GM23248 (cell line): ENCODE data around the gene RNF130. TPM values are rescaled to one million over a fixed set of nuclear protein-coding genes. Genes with fewer than 3 reads are reported as not detected.

ENCODE experiments used
- DNase-seq: peaks from one replicate; pipeline ENCODE4 v3.0.0-alpha.2; 2015
- H2AFZ ChIP-seq: fragments of 200-600 bp; sonication (generic); 2 replicates; pipeline ENCODE4 v1.6.1; 2016; ENCODE audit warnings: antibody characterized with exemption
- H3F3A ChIP-seq: fragments of 200-600 bp; sonication (generic); 2 replicates; pipeline ENCODE4 v1.6.1; 2016; ENCODE audit warnings: mild to moderate bottlenecking, antibody characterized with exemption, mixed run types; ENCODE audit not compliant: insufficient read depth
- H3K27ac ChIP-seq: fragments of 200-600 bp; sonication (generic); 2 replicates; pipeline ENCODE4 v1.5.1; 2016; ENCODE audit warnings: mild to moderate bottlenecking
- H3K27me3 ChIP-seq: fragments of 200-600 bp; sonication (generic); replicated peaks from 2 replicates; pipeline ENCODE4 v1.6.1; 2016; ENCODE audit warnings: mild to moderate bottlenecking; ENCODE audit not compliant: insufficient read depth
- H3K36me3 ChIP-seq: fragments of 200-600 bp; sonication (generic); 2 replicates; pipeline ENCODE4 v1.6.1; 2016; ENCODE audit warnings: low read depth, mild to moderate bottlenecking
- H3K4me1 ChIP-seq: fragments of 200-600 bp; sonication (generic); 2 replicates; pipeline ENCODE4 v1.6.1; 2016; ENCODE audit warnings: mild to moderate bottlenecking; ENCODE audit not compliant: insufficient read depth
- H3K4me2 ChIP-seq: fragments of 200-600 bp; sonication (generic); one replicate; pipeline ENCODE4 v1.6.1; 2016; ENCODE audit warnings: mild to moderate bottlenecking; ENCODE audit not compliant: unreplicated experiment
- H3K4me3 ChIP-seq: fragments of 200-600 bp; sonication (generic); 2 replicates; pipeline ENCODE4 v1.5.1; 2016; ENCODE audit warnings: mild to moderate bottlenecking
- H3K79me2 ChIP-seq: fragments of 200-600 bp; sonication (generic); 2 replicates; pipeline ENCODE4 v1.6.1; 2016; ENCODE audit warnings: mild to moderate bottlenecking; ENCODE audit not compliant: insufficient read depth
- H3K9ac ChIP-seq: fragments of 200-600 bp; sonication (generic); 2 replicates; pipeline ENCODE4 v1.6.1; 2016; ENCODE audit warnings: mild to moderate bottlenecking
- H3K9me2 ChIP-seq: fragments of 200-600 bp; sonication (generic); 2 replicates; pipeline ENCODE4 v1.6.1; 2016; ENCODE audit warnings: mixed run types, mild to moderate bottlenecking, moderate library complexity; ENCODE audit not compliant: insufficient read depth
- H3K9me3 ChIP-seq: fragments of 200-600 bp; sonication (generic); one replicate; pipeline ENCODE4 v1.6.1; 2017; ENCODE audit warnings: low read depth
- H4K20me1 ChIP-seq: fragments of 200-600 bp; sonication (generic); 2 replicates; pipeline ENCODE4 v1.6.0; 2016; ENCODE audit not compliant: insufficient read depth
- EZH2 ChIP-seq: fragments of 200-600 bp; sonication (generic); IDR thresholded peaks from 2 replicates; pipeline ENCODE4 v1.6.1; 2018; ENCODE audit warnings: antibody characterized with exemption, mild to moderate bottlenecking; ENCODE audit not compliant: insufficient read depth, poor library complexity, severe bottlenecking
- EZH2phosphoT487 ChIP-seq: fragments of 200-600 bp; sonication (generic); IDR thresholded peaks from 2 replicates; pipeline ENCODE4 v1.6.1; 2018; ENCODE audit warnings: antibody characterized with exemption, moderate library complexity, mild to moderate bottlenecking, low read depth; ENCODE audit not compliant: insufficient read depth
- WGBS, 2 experiments: methylation state at CpG; one replicate each; pipeline ENCODE4 v1.1.6; 2015 to 2017; ENCODE audit warnings: low lambda C conversion rate in 2 of 2, low coverage in 1 of 2; ENCODE audit errors: missing lambda C conversion rate in 2 of 2; 5-methylcytosine and 5-hydroxymethylcytosine counted together
- in situ Hi-C: fragments of 300-500 bp; cut with MboI; formaldehyde crosslinking; loops from 2 replicates; pipeline ENCODE4 v1.15.0; 2020
- polyA plus RNA-seq: library from polyadenylated mRNA; unstranded; fragments of >200 nt; fragmentation: Nextera tagmentation; extraction: Ambion mirVana; gene quantifications from 2 replicates; pipeline ENCODE4 v1.2.1, GENCODE V29; 2016
- total RNA-seq: library from RNA; depleted of rRNA; stranded (reverse); fragments of >200 nt; shearing (Covaris generic); gene quantifications from 2 replicates; pipeline ENCODE4 v1.2.3, GENCODE V29; 2014

The RNF130 gene
- total and polyA plus RNA-seq, 2 experiments from 2014 or later = 27.3 to 49.8 TPM

- 37 to 46% methylated on average over 10 of the region's 10 CpGs for WGBS, 2 experiments
- no peak overlapping the region for H3K4me2 ChIP-seq
- TF ChIP-seq EZH2 (no peak), EZH2phosphoT487 (no peak)
- no peak overlapping the region for H3K4me3 ChIP-seq
- H3K9me3 ChIP-seq = no peaks in the 10 kb centered on the region
- no peak overlapping the region for H3K9ac ChIP-seq
- no peaks in the 10 kb centered on the region for H3F3A ChIP-seq
- no peaks in the 10 kb centered on the region for H3K27me3 ChIP-seq
- in situ Hi-C loops = no loop called here
- no peaks in the 10 kb centered on the region for H3K36me3 ChIP-seq
- H3K4me1 ChIP-seq = no peaks in the 10 kb centered on the region
- no peaks in the 10 kb centered on the region for H4K20me1 ChIP-seq
- no peak for DNase-seq
- H3K9me2 ChIP-seq = no peaks in the 10 kb centered on the region
- H3K27ac ChIP-seq = no peak overlapping the region
- no peak overlapping the region for H2AFZ ChIP-seq
- H3K79me2 ChIP-seq = no peaks in the 10 kb centered on the region
Measured at GRCh38 chr5:180083529-180084060, 12.0 kb upstream of the RNF130 start.

DNA sequence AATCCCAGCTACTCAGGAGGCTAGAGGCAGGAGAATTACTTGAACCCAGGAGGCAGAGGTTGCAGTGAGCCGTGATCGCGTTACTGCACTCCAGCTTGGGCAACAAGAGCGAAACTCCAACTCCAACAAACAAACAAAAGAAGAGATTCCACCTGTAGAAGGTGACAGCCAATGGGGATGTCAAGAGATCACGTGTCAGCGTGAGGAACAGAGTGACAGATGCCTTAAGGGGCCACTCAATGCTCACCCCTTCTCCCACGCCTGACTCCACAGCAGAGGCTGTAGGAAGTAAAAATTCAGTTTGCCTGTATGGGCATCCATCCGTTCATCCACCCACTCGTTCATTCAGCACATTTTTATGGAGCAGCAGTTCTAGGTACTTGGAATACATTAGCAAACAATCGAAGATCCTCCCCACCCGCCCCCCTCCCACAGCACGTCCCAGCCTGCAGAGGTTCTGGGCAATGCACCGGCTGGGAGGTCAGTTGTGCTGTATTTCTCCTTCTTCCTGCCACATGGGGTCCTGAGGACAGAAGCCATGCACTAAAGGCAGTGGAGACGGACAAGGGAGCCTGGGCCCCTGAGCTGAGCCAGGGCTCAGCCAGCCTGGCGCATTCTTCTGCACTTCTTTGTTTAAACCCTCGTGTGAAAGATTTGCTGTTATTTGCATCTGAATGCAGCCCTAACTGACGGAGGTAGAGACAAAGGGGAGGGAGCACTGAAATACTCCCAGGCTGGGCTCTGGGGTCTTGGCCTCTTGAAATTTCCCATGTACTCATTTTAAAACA is 11.3 kb upstream of the RNF130 start:
- H3K27ac ChIP-seq = no peak overlapping the region
- H3K79me2 ChIP-seq = no peaks in the 10 kb centered on the region
- H3K4me1 ChIP-seq = no peaks in the 10 kb centered on the region
- H3K4me3 ChIP-seq = no peak overlapping the region
- no peaks in the 10 kb centered on the region; the same call in 1 of the 2 replicates for H3K27me3 ChIP-seq
- no peaks in the 10 kb centered on the region for H3K9me2 ChIP-seq
- no peaks in the 10 kb centered on the region for H3K36me3 ChIP-seq
- no peak overlapping the region for H3K4me2 ChIP-seq
- 47 to 54% methylated on average over 17 of the region's 17 CpGs for WGBS, 2 experiments
- no peak for DNase-seq
- no peak overlapping the region for H3K9ac ChIP-seq
- H2AFZ ChIP-seq = no peak overlapping the region
- H3F3A ChIP-seq = no peaks in the 10 kb centered on the region
- TF ChIP-seq EZH2 (no peak), EZH2phosphoT487 (no peak)
- H4K20me1 ChIP-seq = no peaks in the 10 kb centered on the region
- in situ Hi-C loops = no loop called here
- H3K9me3 ChIP-seq = no peaks in the 10 kb centered on the region

DNA sequence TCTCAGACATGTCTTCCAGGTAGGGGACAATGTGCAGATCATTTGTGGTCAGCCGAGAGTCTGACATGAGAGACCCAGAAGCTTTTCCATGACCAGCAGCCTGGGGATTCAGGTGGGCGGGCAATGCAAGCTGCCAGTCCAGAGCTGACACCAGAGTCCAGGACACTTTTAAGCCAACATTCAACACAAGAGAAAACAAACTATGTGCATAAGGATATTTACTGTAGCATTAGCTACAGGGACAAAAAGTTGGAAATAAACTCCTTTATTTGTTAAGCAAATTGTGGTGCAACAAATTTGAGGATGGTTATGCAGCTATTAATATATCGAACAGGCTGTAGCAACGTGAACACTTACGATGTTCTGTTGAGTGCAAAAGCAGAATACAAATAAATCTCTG is 9.9 kb upstream of the RNF130 start:
- TF ChIP-seq EZH2phosphoT487 = no peak
- TF ChIP-seq EZH2 = no peak
- Histone ChIP-seq H3K4me2 (no peak overlapping the region), H3K9me2 (no peaks in the 10 kb centered on the region), H3K27ac (no peak overlapping the region), H3K9me3 (no peaks in the 10 kb centered on the region), H3K4me3 (no peak overlapping the region), H3K27me3 (no peaks in the 10 kb centered on the region; the same call in 1 of the 2 replicates), H3K4me1 (no peaks in the 10 kb centered on the region), H3K36me3 (no peaks in the 10 kb centered on the region), H3F3A (no peaks in the 10 kb centered on the region), H4K20me1 (no peaks in the 10 kb centered on the region), H2AFZ (no peak overlapping the region), H3K9ac (no peak overlapping the region), H3K79me2 (no peaks in the 10 kb centered on the region)
- in situ Hi-C loops = no loop called here
- DNase-seq = no peak
- WGBS, 2 experiments = 63 to 68% methylated on average over 5 of the region's 5 CpGs

DNA sequence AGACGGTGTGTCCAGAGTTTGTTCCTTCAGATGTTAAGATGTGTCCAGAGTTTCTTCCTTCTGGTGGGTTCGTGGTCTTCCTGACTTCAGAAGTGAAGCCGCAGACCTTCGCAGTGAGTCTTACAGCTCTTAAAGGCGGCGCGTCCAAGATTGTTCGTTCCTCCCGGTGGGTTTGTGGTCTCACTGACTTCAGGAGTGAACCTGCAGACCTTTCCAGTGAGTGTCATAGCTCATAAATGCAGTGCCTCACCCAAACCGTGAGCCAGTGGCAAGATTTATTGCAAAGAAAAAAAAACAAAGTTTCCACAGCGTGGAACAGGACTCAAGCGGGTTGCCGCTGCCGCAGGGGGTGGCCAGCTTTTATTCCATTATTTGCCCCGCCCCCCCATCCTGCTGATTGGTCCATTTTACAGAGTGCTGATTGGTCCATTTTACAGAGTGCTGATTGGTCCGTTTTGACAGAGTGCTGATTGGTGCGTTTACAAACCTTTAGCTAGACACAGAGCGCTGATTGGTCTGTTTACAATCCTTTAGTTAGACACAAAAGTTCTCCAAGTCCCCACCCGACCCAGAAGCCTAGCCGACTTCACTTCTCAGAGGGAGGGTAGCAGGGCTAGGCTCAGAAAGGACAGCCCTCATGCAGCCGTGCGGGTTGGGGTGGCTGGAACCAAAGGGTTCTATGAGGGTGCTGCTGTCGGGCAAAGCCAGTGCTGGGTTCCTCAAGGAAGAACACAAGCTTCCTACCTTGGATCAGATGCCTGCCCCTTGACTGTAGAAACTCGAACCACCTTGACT is 9.1 kb upstream of the RNF130 start:
- no peaks in the 10 kb centered on the region for H3K9me2 ChIP-seq
- TF ChIP-seq EZH2 = no peak
- no peak for TF ChIP-seq EZH2phosphoT487
- H3K27ac ChIP-seq = no peak overlapping the region
- no peaks in the 10 kb centered on the region for H3K79me2 ChIP-seq
- no peaks in the 10 kb centered on the region; the same call in 1 of the 2 replicates for H3K27me3 ChIP-seq
- no peaks in the 10 kb centered on the region for H3K4me1 ChIP-seq
- no peak overlapping the region for H3K4me2 ChIP-seq
- H4K20me1 ChIP-seq = no peaks in the 10 kb centered on the region
- no peaks in the 10 kb centered on the region for H3K9me3 ChIP-seq
- H3K9ac ChIP-seq = no peak overlapping the region
- H3K36me3 ChIP-seq = no peaks in the 10 kb centered on the region
- H3K4me3 ChIP-seq = no peak overlapping the region
- no peaks in the 10 kb centered on the region for H3F3A ChIP-seq
- DNase-seq = no peak
- in situ Hi-C loops = no loop called here
- H2AFZ ChIP-seq = no peak overlapping the region
- WGBS, 2 experiments = 74% methylated on average over 24 of the region's 24 CpGs
